Pulmonary artery endothelial cell (primary cell): ENCODE data around the gene CD55. TPM values are rescaled to one million over a fixed set of nuclear protein-coding genes. Genes with fewer than 3 reads are reported as not detected.

Experiments used
- DNase-seq: peaks from one replicate; pipeline ENCODE4 v3.0.0-alpha.2; 2011; ENCODE audit warnings: low read depth, low spot score
- total RNA-seq: library from RNA; depleted of rRNA; stranded (reverse); fragments of >200 nt; gene quantifications from 2 replicates; pipeline ENCODE4 v1.2.3, GENCODE V29; 2014

The CD55 gene
- total RNA-seq, 1 donor from 2014 or later: 73.1 TPM

DNA sequence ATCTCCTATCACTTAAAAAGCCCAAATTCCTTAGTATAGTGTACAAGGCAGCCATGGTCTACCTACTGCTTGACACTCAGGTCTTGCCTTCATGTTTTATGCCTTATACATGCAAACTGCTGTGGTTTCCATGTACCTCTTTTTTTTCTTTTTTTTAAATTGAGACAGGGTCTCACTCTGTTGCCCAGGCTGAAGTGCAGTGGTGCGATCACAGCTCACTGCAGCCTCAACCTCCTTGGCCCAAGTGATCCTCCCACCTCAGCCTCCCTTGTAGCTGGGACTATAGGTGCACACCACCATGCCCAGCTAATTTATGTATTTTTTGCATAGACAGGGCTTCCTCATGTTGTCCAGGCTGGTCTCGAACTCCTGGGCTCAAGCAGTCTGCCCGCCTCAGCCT, 8.0 kb downstream of the CD55 start:
- DNase-seq: no peak

DNA sequence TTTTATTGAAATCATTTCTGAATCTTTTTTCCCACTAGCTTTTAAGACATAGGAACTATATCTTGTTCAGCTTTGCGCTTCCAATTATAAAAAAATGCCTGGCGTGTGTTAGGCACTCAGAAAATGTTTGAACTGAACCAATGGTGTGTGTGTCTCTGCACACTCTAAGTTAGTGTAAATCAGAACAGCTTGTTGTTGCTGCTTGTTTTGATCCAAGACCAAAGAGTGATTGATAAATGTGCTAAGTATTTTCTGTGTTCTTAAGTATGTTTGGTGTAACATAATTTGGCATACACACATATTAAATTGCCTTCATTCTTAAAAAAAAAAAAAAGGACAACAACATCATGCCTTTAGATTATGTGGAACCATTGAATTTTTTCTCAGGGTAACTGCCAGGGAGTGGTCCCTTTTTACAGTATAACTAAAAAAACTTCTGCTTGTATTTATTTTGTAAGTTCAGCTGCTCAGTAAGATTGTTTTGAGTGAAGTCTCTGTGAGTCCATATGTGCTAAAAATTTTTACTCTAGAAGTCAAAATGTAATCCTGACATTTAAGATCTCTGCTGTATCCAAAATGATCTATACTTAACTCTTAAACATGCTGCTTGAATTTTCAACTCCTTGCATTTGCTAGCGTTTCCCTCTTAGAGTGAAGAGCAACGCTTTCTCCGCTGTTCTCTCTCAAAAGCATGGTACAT, 8.7 kb downstream of the CD55 start:
- DNase-seq: no peak

DNA sequence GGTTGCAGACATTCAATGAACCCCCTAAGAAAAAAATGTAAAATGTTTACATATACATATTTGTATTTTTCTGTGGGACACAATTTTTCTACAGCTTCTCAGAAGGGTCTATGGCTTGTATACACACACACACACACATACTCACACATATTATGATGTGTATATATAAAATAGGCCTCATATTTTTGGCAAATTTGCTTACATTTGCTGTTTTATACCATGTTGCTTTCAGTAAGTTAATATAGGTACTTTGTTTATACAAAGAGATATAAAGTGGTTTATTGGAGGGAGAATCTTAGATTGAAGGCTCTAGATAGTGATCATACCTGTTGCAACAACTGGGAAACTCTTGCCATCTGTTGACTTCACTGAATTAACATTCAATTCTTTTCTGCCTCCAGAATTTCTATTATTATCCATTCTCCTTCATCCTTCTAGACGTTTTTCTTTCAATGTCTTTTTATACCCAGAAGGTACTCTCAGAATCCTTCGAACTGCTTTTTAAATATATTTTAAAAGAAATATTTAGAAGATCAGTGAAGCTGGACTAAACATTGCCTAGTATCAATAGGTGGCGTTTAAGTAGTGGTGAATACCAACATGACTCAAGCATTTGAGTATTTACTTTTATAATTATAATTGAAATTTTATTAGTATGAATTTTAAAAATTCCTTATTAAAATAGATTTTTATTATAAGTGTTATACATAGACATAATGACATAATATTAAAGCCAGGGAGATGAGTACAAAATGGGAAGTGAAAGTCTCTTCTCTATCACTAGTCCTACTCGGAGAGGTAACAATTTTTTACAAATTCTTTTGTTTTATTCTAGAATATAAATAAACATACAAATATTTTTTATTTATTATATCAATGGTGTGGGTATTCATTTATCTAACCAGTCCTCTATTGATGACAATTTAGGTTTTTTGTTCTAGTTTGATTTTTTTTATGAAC, 10.2 kb downstream of the CD55 start:
- DNase-seq: no peak

DNA sequence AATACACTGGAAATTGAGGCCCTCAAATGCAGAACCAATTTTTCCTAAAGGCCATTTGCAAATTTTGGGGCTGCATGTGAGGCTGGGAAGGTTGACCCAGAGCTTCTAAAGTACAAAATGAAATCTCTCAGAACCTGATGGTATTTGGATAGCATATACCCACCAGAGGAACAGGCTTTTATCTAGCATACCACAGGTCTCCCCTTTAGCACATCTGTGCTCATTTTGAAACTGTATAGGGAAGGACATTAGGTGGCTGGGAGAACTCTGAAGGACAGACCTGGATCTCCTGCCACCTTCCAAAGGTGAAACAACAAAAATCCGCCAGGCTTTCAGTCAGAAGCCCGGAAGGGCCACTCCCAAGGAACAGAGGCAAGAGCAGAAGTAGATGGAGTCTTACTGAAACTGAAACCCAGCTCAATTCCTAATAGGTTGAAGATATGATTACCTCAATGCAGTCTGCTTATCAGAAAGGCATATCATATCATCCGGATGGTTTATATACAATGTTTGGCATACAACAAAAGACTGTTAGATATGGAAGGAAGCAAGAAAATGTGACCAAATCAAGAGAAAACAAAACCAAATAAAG, 11.6 kb downstream of the CD55 start:
- no peak for DNase-seq

DNA sequence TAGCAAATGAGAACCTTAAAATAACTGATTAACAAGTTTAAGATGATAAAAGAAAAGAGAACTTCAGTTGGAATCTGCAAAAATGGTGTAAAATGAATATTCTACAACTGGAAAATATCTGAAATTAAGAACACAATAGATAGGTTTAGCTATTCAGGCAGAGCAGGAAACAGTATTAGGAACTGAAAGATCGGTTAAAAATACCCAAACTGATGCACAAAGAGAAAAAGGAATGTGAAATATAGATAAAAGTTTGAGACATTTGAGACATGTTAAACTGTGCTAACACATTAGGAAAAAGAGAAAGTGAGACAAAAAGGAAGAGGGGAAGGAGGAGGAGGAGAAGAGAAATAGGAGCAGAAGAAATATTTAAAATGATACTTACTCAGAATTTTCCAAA, 12.1 kb downstream of the CD55 start:
- no peak for DNase-seq

DNA sequence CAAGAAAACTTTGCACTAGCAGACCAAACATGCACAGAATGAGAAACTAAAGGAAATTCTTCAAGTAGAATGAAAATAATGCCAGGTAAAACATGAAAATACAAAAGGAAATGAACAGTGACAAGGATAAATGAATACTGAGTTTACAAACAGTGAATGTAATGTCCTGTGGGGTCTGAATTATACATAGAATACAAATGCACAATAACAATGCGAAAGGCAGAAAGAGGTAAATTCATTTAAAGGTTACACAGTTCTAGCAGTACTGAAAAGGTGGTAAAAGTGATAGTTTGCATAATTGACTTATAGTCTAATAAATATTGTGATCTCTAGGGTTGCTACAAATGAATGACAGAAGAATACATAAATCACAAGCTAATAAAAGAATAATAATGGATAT, 12.9 kb downstream of the CD55 start:
- DNase-seq: no peak

DNA sequence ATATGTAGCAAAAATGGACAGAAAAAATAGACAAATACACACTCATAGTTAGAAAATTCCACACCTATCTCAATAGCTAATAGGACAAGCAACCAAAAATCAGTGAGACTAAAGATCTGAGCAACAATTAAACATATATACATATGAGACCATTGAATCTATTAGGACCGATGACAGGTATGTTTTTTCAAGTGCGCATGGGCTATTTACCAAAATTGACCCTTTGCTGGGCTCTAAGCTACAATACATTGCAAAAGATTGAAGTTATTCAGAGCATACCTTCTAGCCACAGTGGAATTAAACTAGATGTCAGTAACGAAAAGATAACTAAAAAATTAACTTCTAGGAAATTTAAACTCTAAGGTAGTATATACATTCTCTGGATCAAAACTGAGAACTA, 13.7 kb downstream of the CD55 start:
- no peak for DNase-seq

DNA sequence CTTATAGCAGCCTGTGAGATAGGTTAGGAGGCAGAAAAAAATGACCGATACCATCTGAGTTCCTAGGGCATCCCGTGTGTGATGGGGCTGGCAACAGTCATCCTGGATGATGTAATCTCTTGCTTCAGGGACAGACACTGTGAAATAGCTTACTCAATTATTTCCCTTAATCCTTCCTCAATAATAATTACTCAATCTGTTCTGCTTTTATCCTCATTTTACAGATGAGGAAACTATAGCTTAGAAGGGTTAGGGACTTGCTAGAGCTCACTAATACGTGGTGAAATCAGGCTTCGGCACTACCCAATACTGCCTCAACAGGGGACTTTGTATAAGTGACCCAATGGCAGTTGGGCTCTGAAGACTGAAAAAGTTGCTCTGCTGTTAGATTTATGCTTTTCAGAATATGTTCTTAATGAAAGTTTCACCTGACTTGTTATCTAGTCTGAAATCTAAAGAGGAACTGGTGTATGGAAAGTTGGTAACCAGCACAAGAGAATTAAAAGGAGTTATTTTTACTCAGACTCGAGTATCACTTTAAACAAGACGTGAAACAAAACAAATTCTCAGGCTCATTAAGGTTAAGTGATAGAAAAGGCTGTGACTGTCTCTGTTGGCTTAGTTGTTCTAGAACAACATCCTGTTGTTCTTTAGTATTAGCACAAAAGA, 14.4 kb downstream of the CD55 start:
- DNase-seq: no peak

DNA sequence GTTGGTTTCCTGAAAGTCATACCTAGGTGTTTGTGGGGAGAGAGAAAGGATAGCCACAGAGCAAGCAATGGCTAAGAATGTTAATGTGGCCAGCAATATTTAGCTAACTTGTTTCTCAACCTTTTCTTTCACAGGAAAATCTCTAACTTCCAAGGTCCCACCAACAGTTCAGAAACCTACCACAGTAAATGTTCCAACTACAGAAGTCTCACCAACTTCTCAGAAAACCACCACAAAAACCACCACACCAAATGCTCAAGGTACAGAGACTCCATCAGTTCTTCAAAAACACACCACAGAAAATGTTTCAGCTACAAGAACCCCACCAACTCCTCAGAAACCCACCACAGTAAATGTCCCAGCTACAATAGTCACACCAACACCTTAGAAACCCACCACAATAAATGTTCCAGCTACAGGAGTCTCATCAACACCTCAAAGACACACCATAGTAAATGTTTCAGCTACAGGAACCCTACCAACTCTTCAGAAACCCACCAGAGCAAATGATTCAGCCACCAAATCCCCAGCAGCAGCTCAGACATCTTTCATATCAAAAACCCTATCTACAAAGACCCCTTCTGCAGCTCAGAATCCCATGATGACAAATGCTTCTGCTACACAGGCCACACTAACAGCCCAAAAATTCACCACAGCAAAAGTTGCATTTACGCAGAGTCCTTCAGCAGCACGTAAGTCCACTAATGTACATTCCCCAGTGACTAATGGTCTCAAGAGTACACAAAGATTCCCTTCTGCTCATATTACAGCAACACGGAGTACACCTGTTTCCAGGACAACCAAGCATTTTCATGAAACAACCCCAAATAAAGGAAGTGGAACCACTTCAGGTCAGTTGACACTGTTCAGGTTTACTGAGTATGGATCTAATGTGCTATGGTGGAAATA, 15.3 kb downstream of the CD55 start:
- no peak for DNase-seq

DNA sequence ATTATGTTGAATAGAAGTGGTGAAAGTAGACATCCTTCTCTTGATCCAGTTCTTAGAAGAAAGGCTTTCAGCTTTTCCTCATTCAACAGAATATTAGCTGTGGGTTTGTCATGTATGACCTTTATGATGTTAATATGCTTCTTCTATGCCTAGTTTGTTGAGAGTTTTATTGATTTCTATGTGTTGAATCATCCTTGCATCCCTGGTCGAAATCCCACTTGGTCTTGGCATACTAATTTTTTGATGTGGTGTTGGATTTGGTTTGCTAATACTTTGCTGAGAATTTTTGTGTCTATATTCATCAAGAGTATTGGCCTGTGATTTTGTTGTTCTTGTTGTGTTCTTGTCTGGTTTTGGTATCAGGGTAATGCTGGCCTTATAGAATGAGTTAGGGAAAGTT, 20.9 kb downstream of the CD55 start:
- no peak for DNase-seq

DNA sequence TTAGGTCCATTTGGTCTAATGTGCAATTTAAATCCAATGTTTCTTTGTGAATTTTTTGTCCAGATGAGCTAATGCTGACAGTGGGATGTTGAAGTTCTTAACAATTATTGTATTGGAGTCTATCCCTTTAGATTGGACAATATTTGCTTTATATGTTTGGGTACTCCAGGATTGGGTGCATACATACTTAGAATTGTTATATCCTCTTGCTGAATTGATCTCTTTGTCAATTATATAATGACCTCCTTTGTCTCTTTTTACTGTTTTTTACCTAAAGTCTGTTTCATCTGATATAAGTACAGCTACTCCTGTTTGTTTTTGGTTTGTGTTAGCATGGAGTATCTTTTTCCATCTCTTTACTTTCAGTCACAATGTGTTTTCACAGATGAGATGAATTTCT, 22.2 kb downstream of the CD55 start:
- DNase-seq: no peak

DNA sequence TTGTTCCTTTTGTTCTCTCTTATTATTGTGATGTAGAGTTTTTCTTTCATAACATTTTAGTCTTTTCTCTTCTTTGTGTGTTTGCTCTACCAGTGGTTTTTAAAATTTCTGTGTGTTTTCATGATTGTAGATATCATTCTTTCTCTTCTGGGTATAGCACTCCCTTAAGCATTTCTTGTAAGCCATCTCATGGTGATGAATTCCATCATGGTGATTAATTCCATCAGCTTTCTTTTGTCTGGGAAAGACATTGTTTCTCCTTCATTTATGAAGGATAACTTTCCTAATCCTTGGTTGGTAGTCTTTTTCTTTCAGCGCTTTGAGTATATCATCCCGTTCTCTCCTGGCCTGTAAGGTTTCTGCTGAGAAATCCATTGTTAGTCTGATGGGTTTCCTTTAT, 22.7 kb downstream of the CD55 start:
- no peak for DNase-seq

DNA sequence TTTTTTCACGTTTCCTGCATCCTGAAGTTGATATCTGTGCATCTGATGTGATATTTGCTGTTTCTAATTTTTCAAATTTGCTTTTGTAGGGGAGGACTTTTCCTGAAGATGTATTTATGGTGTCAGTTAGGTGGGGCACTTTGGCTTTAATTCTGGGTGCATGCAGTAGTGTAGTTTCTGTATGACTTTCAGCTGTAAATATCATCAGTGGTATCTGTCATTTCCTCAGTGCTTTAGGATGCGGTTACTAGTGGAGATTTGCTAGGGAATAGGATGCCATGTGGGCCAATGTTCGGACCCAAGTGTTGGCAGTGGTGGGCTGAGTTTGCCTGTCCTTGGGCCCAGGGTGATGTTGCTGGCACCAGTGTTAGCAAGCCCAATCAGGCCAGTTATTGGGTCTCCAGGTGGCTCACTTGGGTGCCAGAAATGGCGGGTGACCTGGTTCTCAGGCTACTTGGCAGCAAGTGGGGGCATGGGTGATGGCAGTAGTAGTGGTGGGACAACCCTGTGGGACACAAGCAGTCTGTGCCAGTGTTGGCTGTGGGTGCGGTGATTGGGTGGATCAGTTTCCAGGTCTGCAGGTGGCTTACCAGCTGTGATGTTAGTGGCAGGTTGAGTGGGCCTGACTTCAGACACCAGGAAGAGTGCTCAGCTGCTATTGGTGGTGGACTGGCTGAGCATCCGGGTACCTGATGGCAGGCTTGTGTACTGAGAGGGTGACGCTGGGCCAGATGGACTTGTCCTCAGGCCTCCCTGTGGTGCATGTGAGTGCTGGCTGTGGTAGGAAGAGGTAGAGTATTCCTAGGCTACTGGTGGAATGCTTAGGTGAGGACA, 24.4 kb downstream of the CD55 start:
- DNase-seq: no peak

DNA sequence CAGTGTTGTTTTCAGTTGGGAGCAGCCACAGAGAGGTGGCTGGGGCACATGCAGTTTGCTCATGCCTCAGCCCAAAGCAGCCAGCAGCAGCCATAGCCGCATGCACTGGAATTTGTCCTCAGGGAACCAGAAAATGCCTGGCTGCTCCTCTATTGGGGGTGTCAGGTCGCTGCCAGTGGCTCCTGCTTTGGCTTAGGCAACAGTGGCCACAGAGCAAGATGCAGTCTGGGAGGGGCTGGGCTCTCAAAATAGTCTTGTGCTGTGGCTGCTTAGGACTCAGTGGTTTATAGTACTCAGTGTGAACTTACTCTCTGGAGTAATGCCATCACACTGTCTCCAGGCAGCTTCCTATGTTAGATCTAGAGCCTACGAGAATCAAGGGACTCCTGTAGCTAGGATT, 25.0 kb downstream of the CD55 start:
- DNase-seq: no peak

DNA sequence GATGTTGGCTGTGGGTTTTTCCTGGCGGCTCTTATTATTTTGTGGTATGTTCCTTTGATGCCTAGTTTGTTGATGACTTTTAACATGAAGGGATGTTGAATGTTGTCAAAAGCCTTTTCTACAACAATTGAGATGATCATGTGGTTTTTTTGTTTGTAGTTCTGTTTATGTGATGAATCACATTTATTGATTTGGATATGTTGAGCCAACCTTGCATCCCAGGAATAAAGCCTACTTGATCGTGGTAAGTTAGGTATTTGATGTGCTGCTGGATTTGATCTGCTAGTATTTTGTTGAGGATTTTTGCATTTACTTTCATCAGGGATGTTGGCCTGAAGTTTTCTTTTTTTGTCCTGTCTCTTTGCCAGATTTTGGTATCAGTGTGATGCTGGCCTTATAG, 28.5 kb downstream of the CD55 start:
- DNase-seq: no peak

DNA sequence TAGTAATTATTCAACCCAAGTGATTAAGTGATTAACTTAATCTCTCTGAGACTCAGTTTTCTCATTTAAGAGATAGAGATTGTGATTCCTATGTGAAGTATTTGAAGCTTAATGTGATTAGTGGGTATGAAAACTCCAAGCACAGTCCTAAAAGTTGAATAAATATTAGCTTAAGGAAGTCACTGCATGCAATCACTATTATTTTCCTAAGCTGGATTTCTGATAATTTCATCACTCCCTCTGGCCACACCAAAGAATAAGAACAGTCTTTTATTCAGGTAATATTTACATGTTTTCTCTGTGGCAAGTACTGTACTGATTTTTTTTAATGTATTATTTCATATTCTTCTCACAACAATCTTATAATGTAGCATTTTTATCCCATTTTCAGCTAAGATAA, 31.1 kb downstream of the CD55 start:
- no peak for DNase-seq

DNA sequence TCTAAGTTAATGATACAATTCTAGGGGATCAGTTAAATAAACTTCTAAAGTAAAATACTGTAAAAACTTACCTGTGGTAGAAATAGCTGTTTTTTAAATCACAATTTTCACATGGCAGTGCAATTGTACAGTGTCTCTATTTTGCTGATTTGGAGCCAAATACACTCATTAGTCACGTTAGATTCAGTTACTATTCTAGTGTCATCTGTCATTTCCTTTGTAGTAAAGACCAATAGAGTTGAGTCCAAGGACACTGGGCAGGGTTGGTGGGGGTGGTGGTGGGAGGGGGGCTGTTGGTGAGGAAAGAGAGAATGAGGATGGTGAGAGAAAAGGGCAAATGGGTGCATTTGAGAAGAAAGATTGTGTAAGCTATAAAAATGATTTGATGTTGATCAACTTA, 33.6 kb downstream of the CD55 start:
- DNase-seq: no peak

DNA sequence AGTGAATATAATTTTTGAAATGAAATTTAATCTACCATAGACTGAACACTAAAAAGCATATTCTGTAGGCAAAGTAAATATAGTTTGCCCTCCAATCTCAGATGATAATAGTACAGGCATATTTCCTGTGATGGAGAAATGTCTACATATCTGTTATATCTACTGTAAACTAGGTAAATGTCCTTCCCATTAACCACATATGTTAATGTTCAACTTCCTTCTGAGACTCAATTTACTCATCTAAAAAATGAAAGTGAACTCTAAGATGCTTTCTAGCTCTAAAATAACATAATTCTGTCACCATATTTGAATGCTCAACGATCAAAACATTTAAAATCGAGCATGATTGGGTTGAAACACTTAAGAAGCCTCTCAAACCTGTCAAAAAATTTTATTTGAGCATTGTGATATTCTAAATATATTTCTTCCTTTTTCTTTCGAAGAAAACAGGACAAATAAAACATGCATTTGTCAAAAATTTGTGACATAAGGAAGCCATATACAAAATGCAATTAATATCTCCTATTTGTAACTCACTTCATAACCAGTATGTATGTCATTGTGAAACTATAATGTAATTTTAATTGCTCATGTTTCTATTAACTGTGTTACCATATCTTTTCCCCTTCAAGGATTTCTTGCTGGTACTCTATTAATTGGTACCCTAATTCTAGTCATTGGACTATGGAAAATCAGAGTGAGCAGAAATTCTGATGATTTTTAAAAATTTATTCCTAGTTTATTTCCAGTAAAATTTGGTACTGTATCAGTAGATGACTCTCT, 34.2 kb downstream of the CD55 start:
- no peak for DNase-seq

DNA sequence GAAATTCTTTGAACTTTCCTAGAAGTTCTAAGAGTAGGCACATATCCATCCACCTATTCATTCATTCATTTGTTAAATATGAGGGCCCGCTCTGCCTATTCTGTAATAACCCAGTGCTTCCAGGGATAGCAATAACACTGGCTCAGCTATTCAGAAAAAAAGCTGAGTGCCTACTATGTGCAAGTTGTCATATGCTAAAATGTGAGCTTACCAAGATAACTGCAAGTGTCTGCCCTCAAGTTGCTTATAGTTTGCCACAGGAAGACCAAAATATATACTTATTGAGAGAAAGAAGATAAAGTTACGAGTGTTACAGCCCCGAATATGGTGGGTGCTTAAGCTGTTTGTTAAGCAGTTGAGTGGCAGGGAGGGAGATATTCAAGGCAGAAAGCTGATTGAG, 39.6 kb downstream of the CD55 start:
- DNase-seq: no peak
